Measurements from ENCODE around the gene SLC7A6. TPM values are rescaled to one million over a fixed set of nuclear protein-coding genes. Genes with fewer than 3 reads are reported as not detected.
"Not testable (repeated sequence)": the region's sequence is repeated elsewhere in the genome, so short reads cannot be mapped to it uniquely, and the experiment has no call there.

Gene SLC7A6
- total RNA-seq, 1 donor from 2014 or later: 47.3 TPM

GRCh38 chr16:68287276-68288251 lies 23.2 kb downstream of the SLC7A6 start:
- H3K27me3 Mint-ChIP-seq: no peaks in the 10 kb centered on the region
- no peaks in the 10 kb centered on the region for H3K9me3 Mint-ChIP-seq
- H3K4me3 Mint-ChIP-seq: no peak overlapping the region
- H3K36me3 Mint-ChIP-seq: peaks cover 21% of the 10 kb centered on the region
- TF ChIP-seq, protein P1, sequence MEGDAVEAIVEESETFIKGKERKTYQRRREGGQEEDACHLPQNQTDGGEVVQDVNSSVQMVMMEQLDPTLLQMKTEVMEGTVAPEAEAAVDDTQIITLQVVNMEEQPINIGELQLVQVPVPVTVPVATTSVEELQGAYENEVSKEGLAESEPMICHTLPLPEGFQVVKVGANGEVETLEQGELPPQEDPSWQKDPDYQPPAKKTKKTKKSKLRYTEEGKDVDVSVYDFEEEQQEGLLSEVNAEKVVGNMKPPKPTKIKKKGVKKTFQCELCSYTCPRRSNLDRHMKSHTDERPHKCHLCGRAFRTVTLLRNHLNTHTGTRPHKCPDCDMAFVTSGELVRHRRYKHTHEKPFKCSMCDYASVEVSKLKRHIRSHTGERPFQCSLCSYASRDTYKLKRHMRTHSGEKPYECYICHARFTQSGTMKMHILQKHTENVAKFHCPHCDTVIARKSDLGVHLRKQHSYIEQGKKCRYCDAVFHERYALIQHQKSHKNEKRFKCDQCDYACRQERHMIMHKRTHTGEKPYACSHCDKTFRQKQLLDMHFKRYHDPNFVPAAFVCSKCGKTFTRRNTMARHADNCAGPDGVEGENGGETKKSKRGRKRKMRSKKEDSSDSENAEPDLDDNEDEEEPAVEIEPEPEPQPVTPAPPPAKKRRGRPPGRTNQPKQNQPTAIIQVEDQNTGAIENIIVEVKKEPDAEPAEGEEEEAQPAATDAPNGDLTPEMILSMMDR (conservative IDR thresholded peaks at IDR 0.05): no peak
- H3K4me1 Mint-ChIP-seq (ENCODE audit: unreplicated experiment): peaks cover 13% of the 10 kb centered on the region
- DNase-seq (ENCODE audit: extremely low spot score, unreplicated experiment): no peak
- no peak overlapping the region for H3K27ac Mint-ChIP-seq

DNA sequence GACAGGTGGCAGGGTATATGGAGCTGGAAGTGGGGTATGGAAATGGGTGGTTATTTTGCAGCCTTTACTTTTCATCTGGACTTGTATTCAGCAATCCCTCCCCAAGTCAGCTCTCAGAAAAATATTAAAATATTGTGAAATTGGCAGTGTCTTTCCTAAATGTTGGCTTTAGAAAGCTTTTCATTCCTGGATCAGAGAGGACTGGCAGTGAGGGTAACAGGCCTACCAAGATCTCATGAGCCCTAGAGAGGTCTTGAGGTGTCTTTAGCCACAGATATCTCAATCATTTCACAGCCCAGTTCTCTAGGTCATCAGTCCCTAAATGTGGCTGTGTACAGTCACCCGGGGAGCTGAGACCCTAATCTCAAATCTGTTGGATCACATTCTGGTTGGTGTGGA lies 23.9 kb downstream of the SLC7A6 start:
- H3K27ac Mint-ChIP-seq: no peak overlapping the region
- peaks cover 25% of the 10 kb centered on the region for H3K36me3 Mint-ChIP-seq
- H3K4me1 Mint-ChIP-seq (ENCODE audit: unreplicated experiment): peaks cover 13% of the 10 kb centered on the region
- TF ChIP-seq, protein P1 (conservative IDR thresholded peaks at IDR 0.05): no peak
- H3K9me3 Mint-ChIP-seq: no peaks in the 10 kb centered on the region
- DNase-seq (ENCODE audit: extremely low spot score, unreplicated experiment): no peak
- H3K4me3 Mint-ChIP-seq: no peak overlapping the region
- H3K27me3 Mint-ChIP-seq: no peaks in the 10 kb centered on the region

- not testable (repeated sequence) for H3K4me3 Mint-ChIP-seq; H3K4me1 Mint-ChIP-seq (ENCODE audit: unreplicated experiment); H3K27ac Mint-ChIP-seq; H3K9me3 Mint-ChIP-seq; DNase-seq (ENCODE audit: extremely low spot score, unreplicated experiment); H3K27me3 Mint-ChIP-seq
- peaks cover 25% of the 10 kb centered on the region for H3K36me3 Mint-ChIP-seq
These were observed 24.5 kb downstream of the SLC7A6 start for GRCh38 chr16:68288796-68289195.

GRCh38 chr16:68289202-68289601 lies 24.9 kb downstream of the SLC7A6 start:
- TF ChIP-seq, protein P1 (conservative IDR thresholded peaks at IDR 0.05): no peak
- Mint-ChIP-seq H3K27me3 (no peaks in the 10 kb centered on the region), H3K9me3 (no peaks in the 10 kb centered on the region), H3K27ac (no peak overlapping the region), H3K4me3 (no peak overlapping the region), H3K4me1 (ENCODE audit: unreplicated experiment) (peaks cover 9% of the 10 kb centered on the region), H3K36me3 (peaks cover 25% of the 10 kb centered on the region)
- DNase-seq (ENCODE audit: extremely low spot score, unreplicated experiment): no peak

DNA sequence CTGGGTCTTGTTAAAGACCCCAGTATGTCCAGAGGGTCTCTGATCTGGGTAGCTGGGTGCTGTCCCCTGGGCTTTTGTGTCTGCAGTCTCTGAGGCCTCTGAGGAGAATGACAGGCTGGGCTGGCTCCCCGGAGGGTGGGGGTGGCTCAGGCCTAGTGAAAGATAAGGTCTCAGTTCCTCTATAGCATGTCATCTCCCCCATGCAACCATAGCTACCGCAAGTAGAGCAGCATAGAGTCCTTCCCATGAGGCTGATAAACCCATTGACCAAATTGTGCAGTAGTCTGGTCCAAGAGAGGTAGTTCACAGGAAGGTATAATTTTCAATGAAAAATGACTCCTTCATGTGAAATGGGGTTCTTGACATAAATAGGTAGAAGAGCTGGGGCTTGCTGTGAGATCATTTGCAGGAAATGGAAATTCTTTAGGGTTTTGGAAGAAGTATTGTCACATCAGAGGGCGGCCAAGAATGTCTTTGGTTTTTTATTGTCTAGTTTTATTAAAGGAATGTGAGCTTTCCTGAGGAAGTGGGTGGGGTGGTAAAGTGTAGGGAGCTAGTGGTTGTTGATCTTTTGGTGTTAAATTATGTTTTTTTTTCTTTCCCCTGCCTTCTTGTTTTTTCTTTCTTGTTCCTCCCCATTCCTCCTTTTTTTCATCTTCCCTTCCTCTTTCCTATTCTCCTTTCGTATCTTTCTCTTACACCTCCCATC lies 25.4 kb downstream of the SLC7A6 start:
- Mint-ChIP-seq H3K27me3 (no peaks in the 10 kb centered on the region), H3K9me3 (no peaks in the 10 kb centered on the region), H3K27ac (peak overlapping the region; percentile 1)

More for the DNA sequence above, 25.4 kb downstream of the SLC7A6 start:
- no peak for DNase-seq (ENCODE audit: extremely low spot score, unreplicated experiment)
- Mint-ChIP-seq H3K4me1 (ENCODE audit: unreplicated experiment) (peaks cover 9% of the 10 kb centered on the region), H3K4me3 (no peak overlapping the region), H3K36me3 (peaks cover 25% of the 10 kb centered on the region)
- TF ChIP-seq, protein P1 (conservative IDR thresholded peaks at IDR 0.05): no peak

All from type B pancreatic cell (in vitro differentiated cells).